Tibial nerve (tissue), 4 donors: Measurements from ENCODE around the gene SUPT7L. TPM values are rescaled to one million over a fixed set of nuclear protein-coding genes. Genes with fewer than 3 reads are reported as not detected.

Experiments
- DNase-seq, 2 donors: peaks; one replicate each; pipeline ENCODE4 v3.0.0-alpha.2; 2019; ENCODE audit warnings: low spot score in 2 of 2
- H3K27ac ChIP-seq, 4 donors: fragments of 200-600 bp; sonication (generic) in 3 of 4; one replicate each; pipeline ENCODE4 v1.5.1; 2017 to 2019; ENCODE audit warnings: mild to moderate bottlenecking in 1 of 4
- H3K27me3 ChIP-seq, 2 donors: fragments of 200-600 bp; sonication (generic) in 1 of 2; one replicate each; pipeline versions ENCODE4 v1.5.1 to v1.6.0; 2017 to 2019
- H3K36me3 ChIP-seq, 3 donors: fragments of 200-600 bp; sonication (generic); one replicate each; pipeline ENCODE4 v1.5.1; 2018 to 2019
- H3K4me1 ChIP-seq, 4 donors: fragments of 200-600 bp; sonication (generic) in 3 of 4; one replicate each; pipeline ENCODE4 v1.5.1; 2017 to 2019
- H3K4me3 ChIP-seq, 4 donors: fragments of 200-600 bp; sonication (generic) in 3 of 4; one replicate each; pipeline ENCODE4 v1.5.1; 2017 to 2019; ENCODE audit warnings: mild to moderate bottlenecking in 1 of 4, moderate library complexity in 1 of 4
- H3K9me3 ChIP-seq, 4 donors: fragments of 200-600 bp; sonication (generic) in 3 of 4; one replicate each; pipeline ENCODE4 v1.5.1; 2017 to 2019
- CTCF ChIP-seq, 5 experiments: fragments of 200-600 bp in 3 of 5; fragments of 450-650 bp in 2 of 5; sonication (generic) in 3 of 5; IDR thresholded peaks; one replicate each; pipeline ENCODE4 v1.5.1; 2016 to 2019; ENCODE audit warnings: antibody characterized with exemption in 5 of 5, mild to moderate bottlenecking in 3 of 5, moderate library complexity in 2 of 5
- EP300 ChIP-seq, 2 donors: sonication (generic); formaldehyde crosslinking; IDR thresholded peaks; one replicate each; pipeline ENCODE4 v1.6.1; 2017; ENCODE audit warnings: antibody characterized with exemption in 2 of 2, mild to moderate bottlenecking in 1 of 2
- POLR2A ChIP-seq, 2 donors: fragments of 450-650 bp; IDR thresholded peaks; one replicate each; pipeline ENCODE4 v1.6.1; 2017; ENCODE audit warnings: antibody characterized with exemption in 2 of 2, mild to moderate bottlenecking in 2 of 2, moderate library complexity in 2 of 2
- WGBS, 2 donors: methylation state at CpG; one replicate each; pipeline ENCODE4 v1.1.5; 2018; 5-methylcytosine and 5-hydroxymethylcytosine counted together
- total RNA-seq, 4 donors: library from RNA; depleted of rRNA; stranded (reverse); fragments of >200 nt; gene quantifications; one replicate each; pipeline ENCODE4 v1.1.0, GENCODE V29; 2016

Gene SUPT7L
- total RNA-seq, 4 donors from 2014 or later = 30.2 to 36.3 (median 33.8) TPM

- Histone ChIP-seq H3K27ac (no peak overlapping the region), H3K4me3 (no peak overlapping the region), H3K4me1 (peaks cover 0 to 49% (median 23%) of the 10 kb centered on the region in 4 donors), H3K36me3 (peaks cover 0 to 56% (median 15%) of the 10 kb centered on the region in 3 donors), H3K27me3 (no peaks in the 10 kb centered on the region), H3K9me3 (no peaks in the 10 kb centered on the region)
- 93 to 95% methylated on average over 1 of the region's 1 CpG for WGBS, 2 donors
- no peak for DNase-seq
- no peak for TF ChIP-seq EP300 (IDR thresholded peaks at IDR 0.05)
- TF ChIP-seq POLR2A (IDR thresholded peaks at IDR 0.05) = no peak
Observed at GRCh38 chr2:27661371-27661770, 2.0 kb downstream of the SUPT7L start.

- DNase-seq = no peak
- no peak overlapping the region for H3K4me3 ChIP-seq
- peaks cover 0 to 13% (median 1%) of the 10 kb centered on the region in 4 donors for H3K4me1 ChIP-seq
- no peaks in the 10 kb centered on the region for H3K9me3 ChIP-seq
- H3K36me3 ChIP-seq = peaks cover 0 to 100% (median 19%) of the 10 kb centered on the region in 3 donors
- no peaks in the 10 kb centered on the region for H3K27me3 ChIP-seq
- 83 to 87% methylated on average over 7 of the region's 7 CpGs for WGBS, 2 donors
- TF ChIP-seq POLR2A (IDR thresholded peaks at IDR 0.05) (no peak), CTCF (IDR thresholded peaks at IDR 0.05) (no peak), EP300 (IDR thresholded peaks at IDR 0.05) (no peak)
- H3K27ac ChIP-seq = no peak overlapping the region
Observed at GRCh38 chr2:27655155-27655951, 8.1 kb downstream of the SUPT7L start.

GRCh38 chr2:27653397-27653796, 10.0 kb downstream of the SUPT7L start:
- Histone ChIP-seq H3K4me1 (peaks cover 0 to 3% (median 0%) of the 10 kb centered on the region in 4 donors), H3K9me3 (no peaks in the 10 kb centered on the region), H3K27me3 (no peaks in the 10 kb centered on the region), H3K4me3 (no peak overlapping the region), H3K27ac (no peak overlapping the region), H3K36me3 (peaks cover 0 to 100% (median 15%) of the 10 kb centered on the region in 3 donors)
- WGBS, 2 donors = 90 to 93% methylated on average over 2 of the region's 2 CpGs
- TF ChIP-seq EP300 (IDR thresholded peaks at IDR 0.05) = no peak
- no peak for TF ChIP-seq POLR2A (IDR thresholded peaks at IDR 0.05)
- TF ChIP-seq CTCF (IDR thresholded peaks at IDR 0.05) = no peak
- no peak for DNase-seq

GRCh38 chr2:27652790-27653189, 10.6 kb downstream of the SUPT7L start:
- H3K27me3 ChIP-seq = no peaks in the 10 kb centered on the region
- no peaks in the 10 kb centered on the region for H3K4me1 ChIP-seq
- no peak for TF ChIP-seq CTCF (IDR thresholded peaks at IDR 0.05)
- TF ChIP-seq EP300 (IDR thresholded peaks at IDR 0.05) = no peak
- TF ChIP-seq POLR2A (IDR thresholded peaks at IDR 0.05) = no peak
- H3K36me3 ChIP-seq = peaks cover 0 to 100% (median 19%) of the 10 kb centered on the region in 3 donors
- WGBS, 2 donors = 72 to 87% methylated on average over 1 of the region's 1 CpG
- no peak for DNase-seq
- H3K27ac ChIP-seq = no peak overlapping the region
- H3K9me3 ChIP-seq = no peaks in the 10 kb centered on the region
- H3K4me3 ChIP-seq = no peak overlapping the region

GRCh38 chr2:27652341-27652740, 11.1 kb downstream of the SUPT7L start:
- Histone ChIP-seq H3K4me3 (no peak overlapping the region), H3K36me3 (peaks cover 0 to 100% (median 21%) of the 10 kb centered on the region in 3 donors), H3K9me3 (no peaks in the 10 kb centered on the region), H3K27ac (no peak overlapping the region), H3K27me3 (no peaks in the 10 kb centered on the region), H3K4me1 (no peaks in the 10 kb centered on the region)
- DNase-seq = no peak
- TF ChIP-seq POLR2A (IDR thresholded peaks at IDR 0.05) (no peak), CTCF (IDR thresholded peaks at IDR 0.05) (no peak), EP300 (IDR thresholded peaks at IDR 0.05) (no peak)
